Neutrophil (primary cell): ENCODE data around the gene AKTIP.
A peak's percentile ranks its signal among the peaks of the same experiment; 100 is the strongest.

Experiments used
- H3K27ac ChIP-seq: fragments of 200-600 bp; sonication (generic); 2 replicates; pipeline ENCODE4 v1.5.1; 2016; ENCODE audit warnings: mild to moderate bottlenecking, moderate library complexity
- H3K27me3 ChIP-seq: fragments of 200-600 bp; sonication (generic); 2 replicates; pipeline ENCODE4 v1.6.0; 2016; ENCODE audit warnings: mild to moderate bottlenecking
- H3K36me3 ChIP-seq: fragments of 200-600 bp; sonication (generic); 2 replicates; pipeline ENCODE4 v1.5.1; 2017
- H3K4me1 ChIP-seq, 2 experiments: fragments of 200-600 bp in 1 of 2; sonication (generic) in 1 of 2; 1 replicate in 1 of 2; 2 replicates in 1 of 2; pipeline versions ENCODE4 v1.5.1 to v1.6.1; 2013 to 2016; ENCODE audit warnings: low read depth in 1 of 2, low read length in 1 of 2, mild to moderate bottlenecking in 1 of 2, moderate library complexity in 1 of 2; ENCODE audit not compliant: control insufficient read depth in 1 of 2, insufficient read depth in 1 of 2
- H3K4me3 ChIP-seq, 2 experiments: fragments of 200-600 bp in 1 of 2; sonication (generic) in 1 of 2; 1 replicate in 1 of 2; 2 replicates in 1 of 2; pipeline ENCODE4 v1.5.1; 2013 to 2016; ENCODE audit warnings: low read depth in 1 of 2, low read length in 1 of 2, mild to moderate bottlenecking in 1 of 2, moderate library complexity in 1 of 2
- H3K9me3 ChIP-seq: fragments of 200-600 bp; sonication (generic); 2 replicates; pipeline ENCODE4 v1.5.1; 2016
- CTCF ChIP-seq: fragments of 200-600 bp; sonication (generic); IDR thresholded peaks from 2 replicates; pipeline ENCODE4 v1.5.1; 2016; ENCODE audit warnings: antibody characterized with exemption

The AKTIP gene

DNA sequence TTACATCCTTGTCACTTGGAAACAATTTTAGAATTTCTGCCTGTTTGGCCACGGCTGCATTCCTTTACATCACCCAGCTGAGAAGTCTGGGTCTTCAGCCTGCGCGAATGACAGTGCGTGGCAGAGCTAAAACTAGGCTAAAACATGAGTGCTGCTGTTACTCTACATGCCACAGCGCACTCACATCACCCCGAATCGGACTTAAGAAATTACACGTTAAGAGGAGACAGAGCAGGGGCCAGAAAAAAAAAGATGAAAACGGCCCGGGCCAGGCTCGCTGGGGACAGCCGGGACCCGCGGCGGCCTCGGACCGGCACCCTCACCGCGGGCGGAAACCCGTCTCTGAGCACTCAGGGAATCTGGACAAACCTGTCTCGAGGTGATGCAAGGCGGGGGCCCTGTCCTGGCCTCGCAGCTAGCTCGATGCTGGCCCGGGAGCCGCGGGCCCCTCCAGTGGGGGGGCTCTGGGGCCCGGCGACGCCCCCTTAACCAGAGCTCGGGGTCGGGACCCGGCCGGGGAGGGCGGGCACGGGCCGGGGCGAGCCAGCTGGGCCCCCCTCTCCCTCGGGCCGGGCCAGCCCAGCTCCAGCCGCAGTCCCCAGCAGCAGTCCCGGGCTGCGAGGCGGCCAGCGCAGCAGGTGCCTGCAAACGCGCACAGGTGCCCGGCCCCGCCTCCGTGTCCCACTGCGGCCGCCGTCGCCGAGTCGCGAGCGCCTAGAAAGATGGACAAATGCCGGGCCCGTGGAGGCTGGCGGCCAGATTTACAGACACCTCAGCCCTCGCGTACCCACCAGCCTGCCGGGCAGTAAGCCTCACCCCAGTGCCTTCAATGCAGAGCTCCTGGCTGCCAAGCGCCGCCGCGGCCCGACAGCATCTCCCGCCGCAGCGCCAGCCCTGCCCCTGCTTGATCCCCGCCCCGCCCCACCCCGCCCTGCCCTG is at the start of gene AKTIP:
TSS of gene AKTIP (minus strand) at position 879 of the 939 bp plus-strand sequence. CDS start 2,950 bp downstream, outside the sequence.
- Histone ChIP-seq H3K27me3 (peaks cover 4% of the 10 kb centered on the region), H3K27ac (peak within 1 kb of the TSS; percentile 90), H3K4me1 (peaks cover 33 to 42% of the 10 kb centered on the region in 2 experiments), H3K36me3 (peaks cover 25% of the 10 kb centered on the region), H3K9me3 (no peaks in the 10 kb centered on the region), H3K4me3 (peak within 1 kb of the TSS; percentile 78 to 85)
- no peak for TF ChIP-seq CTCF

DNA sequence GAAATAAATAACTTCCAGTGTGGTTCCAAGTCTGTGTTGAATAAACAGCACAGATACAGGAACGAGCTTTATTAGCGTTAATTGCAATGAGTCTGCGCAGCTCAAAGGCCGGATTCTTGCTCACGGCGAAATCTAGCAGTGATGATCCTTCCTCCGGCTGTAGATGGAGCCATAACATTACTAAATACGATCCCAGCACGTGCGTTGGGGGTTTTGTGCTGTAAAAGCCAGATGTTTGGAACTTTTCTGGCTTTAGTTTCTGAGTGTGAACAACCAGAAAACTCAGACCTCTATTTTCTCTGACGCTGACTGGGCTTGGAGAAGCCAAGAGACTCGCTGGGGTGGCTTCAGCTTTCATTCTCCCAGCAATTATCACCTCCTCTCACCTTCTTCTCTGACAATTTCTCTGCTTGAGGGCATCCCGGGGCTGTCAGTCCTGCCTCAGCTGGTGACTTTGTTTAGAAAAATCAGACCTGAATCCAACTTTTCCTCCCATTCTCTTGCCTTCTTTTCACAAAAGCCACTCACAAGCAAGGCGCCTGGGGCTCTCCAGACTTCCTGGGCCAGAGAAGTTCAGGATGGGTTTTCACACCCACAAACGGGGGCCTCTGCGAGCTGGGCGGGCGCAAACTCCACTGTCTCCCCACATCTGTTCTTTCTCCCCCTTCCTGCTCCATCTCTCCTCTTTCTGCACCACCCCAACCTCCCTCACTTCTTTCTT is 47.1 kb upstream of the AKTIP start:
- no peak overlapping the region for H3K27ac ChIP-seq
- no peaks in the 10 kb centered on the region for H3K36me3 ChIP-seq
- TF ChIP-seq CTCF: peak; percentile 42
- no peaks in the 10 kb centered on the region for H3K9me3 ChIP-seq
- no peaks in the 10 kb centered on the region for H3K4me1 ChIP-seq
- no peak overlapping the region for H3K4me3 ChIP-seq
- H3K27me3 ChIP-seq: peaks cover 88% of the 10 kb centered on the region

- Histone ChIP-seq H3K4me1 (no peaks in the 10 kb centered on the region), H3K27me3 (peaks cover 98% of the 10 kb centered on the region)
- no peak for TF ChIP-seq CTCF
These were observed 44.0 kb upstream of the AKTIP start for GRCh38 chr16:53546988-53547391.

GRCh38 chr16:53545433-53545832 is 42.4 kb upstream of the AKTIP start:
- no peak for TF ChIP-seq CTCF
- no peaks in the 10 kb centered on the region for H3K4me1 ChIP-seq
- H3K9me3 ChIP-seq: no peaks in the 10 kb centered on the region
- H3K27me3 ChIP-seq: peaks cover 98% of the 10 kb centered on the region
- no peaks in the 10 kb centered on the region for H3K36me3 ChIP-seq
- H3K4me3 ChIP-seq: no peak overlapping the region
- H3K27ac ChIP-seq: no peak overlapping the region

More at GRCh38 chr16:53546988-53547391, 44.0 kb upstream of the AKTIP start:
- H3K27ac ChIP-seq: no peak overlapping the region
- H3K36me3 ChIP-seq: no peaks in the 10 kb centered on the region
- no peak overlapping the region for H3K4me3 ChIP-seq
- no peaks in the 10 kb centered on the region for H3K9me3 ChIP-seq

- H3K27me3 ChIP-seq: peaks cover 66% of the 10 kb centered on the region
- H3K4me3 ChIP-seq: no peak overlapping the region
- TF ChIP-seq CTCF: no peak
- no peaks in the 10 kb centered on the region for H3K9me3 ChIP-seq
- no peaks in the 10 kb centered on the region for H3K36me3 ChIP-seq
- H3K4me1 ChIP-seq: no peaks in the 10 kb centered on the region
- H3K27ac ChIP-seq: no peak overlapping the region
These were observed 39.3 kb upstream of the AKTIP start for GRCh38 chr16:53542283-53542682.
